Adrenal gland (tissue), 5 donors: ENCODE measurements around the gene LAMA1.

Source experiments
- POLR2A ChIP-seq, 2 donors: fragments of 450-650 bp; IDR thresholded peaks; one replicate each; pipeline ENCODE4 v1.6.1; 2017; ENCODE audit warnings: antibody characterized with exemption in 2 of 2, mild to moderate bottlenecking in 2 of 2, moderate library complexity in 1 of 2
- TF ChIP-seq, protein P1 (sequence below), 6 experiments: fragments of 450-650 bp in 4 of 6; fragments of 200-600 bp in 2 of 6; sonication (generic) in 1 of 6; IDR thresholded peaks; 1 replicate in 5 of 6; 2 replicates in 1 of 6; pipeline versions ENCODE4 v1.5.1 to v1.8.0; 2016 to 2021; ENCODE audit warnings: antibody characterized with exemption in 6 of 6, mild to moderate bottlenecking in 2 of 6, moderate library complexity in 1 of 6
- donor health status: DM: no; HTN: no; CAD: no.

- TF ChIP-seq, protein P1, sequence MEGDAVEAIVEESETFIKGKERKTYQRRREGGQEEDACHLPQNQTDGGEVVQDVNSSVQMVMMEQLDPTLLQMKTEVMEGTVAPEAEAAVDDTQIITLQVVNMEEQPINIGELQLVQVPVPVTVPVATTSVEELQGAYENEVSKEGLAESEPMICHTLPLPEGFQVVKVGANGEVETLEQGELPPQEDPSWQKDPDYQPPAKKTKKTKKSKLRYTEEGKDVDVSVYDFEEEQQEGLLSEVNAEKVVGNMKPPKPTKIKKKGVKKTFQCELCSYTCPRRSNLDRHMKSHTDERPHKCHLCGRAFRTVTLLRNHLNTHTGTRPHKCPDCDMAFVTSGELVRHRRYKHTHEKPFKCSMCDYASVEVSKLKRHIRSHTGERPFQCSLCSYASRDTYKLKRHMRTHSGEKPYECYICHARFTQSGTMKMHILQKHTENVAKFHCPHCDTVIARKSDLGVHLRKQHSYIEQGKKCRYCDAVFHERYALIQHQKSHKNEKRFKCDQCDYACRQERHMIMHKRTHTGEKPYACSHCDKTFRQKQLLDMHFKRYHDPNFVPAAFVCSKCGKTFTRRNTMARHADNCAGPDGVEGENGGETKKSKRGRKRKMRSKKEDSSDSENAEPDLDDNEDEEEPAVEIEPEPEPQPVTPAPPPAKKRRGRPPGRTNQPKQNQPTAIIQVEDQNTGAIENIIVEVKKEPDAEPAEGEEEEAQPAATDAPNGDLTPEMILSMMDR (IDR thresholded peaks at IDR 0.05), result no peak
- no peak for TF ChIP-seq POLR2A (IDR thresholded peaks at IDR 0.05)
Measured at GRCh38 chr18:7111134-7111533, 6.5 kb downstream of the LAMA1 start.
